Hematopoietic multipotent progenitor cell treated with erythropoietin and hydrocortisone succinate and interleukin-3 and kit ligand, for 8 days (in vitro differentiated cells): Measurements from ENCODE around the gene GALP.
"Not testable (repeated sequence)": the region's sequence is repeated elsewhere in the genome, so short reads cannot be mapped to it uniquely, and the experiment has no call there.

ENCODE experiments used
- DNase-seq: peaks from one replicate; pipeline ENCODE4 v3.0.0-alpha.2; 2015

Gene GALP

GRCh38 chr19:56193981-56194640 is 18.3 kb downstream of the GALP start:
- DNase-seq: no peak

- not testable (repeated sequence) for DNase-seq
Observed at GRCh38 chr19:56197646-56198045, 21.8 kb downstream of the GALP start, which contains the start of gene ZSCAN5B. Gene ZSCAN5B, minus strand, starts transcription at chr19:56197783. Its CDS starts 4,731 bp downstream, at chr19:56193052.

DNA sequence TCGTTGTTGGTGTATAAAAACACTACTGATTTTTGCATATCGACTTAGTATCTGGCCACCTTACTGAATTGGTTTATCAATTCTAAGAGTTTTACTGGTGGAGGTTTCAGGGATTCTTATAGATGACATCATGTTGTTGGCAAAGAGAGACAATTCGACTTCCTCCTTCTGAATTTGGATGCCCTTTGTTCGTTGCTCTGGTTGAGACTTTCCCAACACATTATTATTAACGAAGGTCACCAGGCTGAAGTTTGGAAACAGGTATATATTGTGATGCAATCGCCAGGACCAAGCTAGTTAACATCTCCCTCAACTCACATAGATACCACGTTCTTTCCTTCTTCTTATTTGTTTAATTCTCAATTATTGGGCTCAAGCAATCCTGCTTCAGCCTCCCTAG is 23.9 kb downstream of the GALP start:
- DNase-seq: no peak

GRCh38 chr19:56201973-56202372 is 26.2 kb downstream of the GALP start, which contains the start of gene ZSCAN5C:
Gene ZSCAN5C, plus strand, starts transcription at chr19:56202273. Its CDS starts 3,641 bp downstream, at chr19:56205914.
- DNase-seq: no peak

GRCh38 chr19:56207581-56207980 is 31.8 kb downstream of the GALP start:
- not testable (repeated sequence) for DNase-seq

DNA sequence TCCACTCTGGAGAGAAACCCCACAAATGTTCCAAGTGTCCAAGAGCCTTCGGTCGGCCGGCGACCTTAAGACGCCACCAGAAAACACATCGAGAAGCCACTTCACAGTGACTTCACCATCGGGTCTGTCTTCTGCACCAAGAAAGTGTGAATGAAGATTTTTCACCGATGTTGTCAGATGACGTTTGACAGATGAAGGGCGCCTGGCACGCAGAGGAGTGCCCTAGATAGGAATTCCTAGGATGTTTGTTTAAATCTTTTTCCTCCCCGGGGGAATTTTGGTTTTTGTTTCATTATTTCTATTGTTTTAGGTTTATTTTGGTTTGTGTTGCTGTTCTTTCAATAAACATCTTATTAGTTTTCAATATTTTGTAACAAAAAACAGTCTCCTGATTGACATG is 33.3 kb downstream of the GALP start:
- DNase-seq: no peak

DNA sequence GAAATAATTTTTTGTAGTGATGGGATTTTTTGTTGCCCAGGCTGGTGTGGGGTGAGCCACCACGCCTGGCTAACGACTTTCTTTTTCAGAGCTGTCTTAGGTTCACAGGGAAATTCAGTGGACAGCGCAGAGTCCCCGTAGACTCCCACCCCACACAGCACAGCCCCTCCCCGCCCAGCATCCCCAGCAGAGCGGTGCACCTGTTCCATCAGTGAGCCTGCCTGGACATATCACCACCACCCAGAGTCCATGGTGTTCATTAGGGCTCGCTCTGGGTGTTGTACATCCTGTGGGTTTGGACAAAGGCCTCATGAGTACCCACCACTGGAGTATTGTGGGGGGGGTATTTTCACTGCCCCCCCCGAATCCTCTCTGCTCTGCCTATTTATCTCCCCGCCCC is 34.2 kb downstream of the GALP start:
- not testable (repeated sequence) for DNase-seq

DNA sequence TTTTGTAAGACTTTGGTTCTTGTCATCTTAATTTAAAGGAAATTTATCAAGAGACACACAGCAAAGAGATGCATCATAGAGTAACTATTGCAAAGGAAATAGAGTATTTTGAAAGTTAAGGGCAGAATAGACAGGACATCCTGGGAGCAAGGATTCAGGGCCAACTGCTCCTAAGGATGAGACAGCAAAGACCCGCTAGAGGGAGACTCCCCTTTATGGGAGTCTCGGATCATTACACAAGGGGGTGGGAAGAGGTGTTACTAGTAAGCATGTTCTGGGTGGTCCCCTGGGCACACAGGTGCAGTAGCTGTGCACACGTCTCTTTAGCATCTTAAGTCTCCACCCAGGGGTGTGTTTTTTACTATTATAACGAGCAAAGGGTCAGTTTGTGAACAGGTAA is 35.9 kb downstream of the GALP start:
- no peak for DNase-seq

GRCh38 chr19:56217039-56217949 is 41.5 kb downstream of the GALP start:
- no peak for DNase-seq

GRCh38 chr19:56218961-56219360 is 43.2 kb downstream of the GALP start:
- DNase-seq: no peak

DNA sequence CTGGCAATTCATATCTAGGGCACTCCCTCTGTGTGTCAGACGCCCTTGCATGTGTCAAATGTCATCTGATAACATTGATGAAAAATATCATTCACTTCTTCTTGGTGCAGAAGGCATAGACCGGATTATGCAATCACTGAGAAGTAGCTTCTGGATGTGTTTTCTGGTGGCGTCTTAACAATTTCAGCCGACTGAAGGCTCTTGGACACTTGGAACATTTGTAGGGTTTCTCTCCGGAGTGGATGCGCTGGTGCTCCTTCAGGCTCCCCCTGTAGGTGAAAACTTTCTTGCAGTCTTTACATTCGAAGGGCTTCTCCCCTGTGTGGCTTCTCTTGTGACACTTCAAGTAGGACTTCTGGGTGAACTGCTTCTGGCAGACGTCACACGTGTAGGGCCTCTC is 45.6 kb downstream of the GALP start:
- peak; percentile 11 for DNase-seq

GRCh38 chr19:56221851-56222250 is 46.0 kb downstream of the GALP start:
- DNase-seq: no peak

DNA sequence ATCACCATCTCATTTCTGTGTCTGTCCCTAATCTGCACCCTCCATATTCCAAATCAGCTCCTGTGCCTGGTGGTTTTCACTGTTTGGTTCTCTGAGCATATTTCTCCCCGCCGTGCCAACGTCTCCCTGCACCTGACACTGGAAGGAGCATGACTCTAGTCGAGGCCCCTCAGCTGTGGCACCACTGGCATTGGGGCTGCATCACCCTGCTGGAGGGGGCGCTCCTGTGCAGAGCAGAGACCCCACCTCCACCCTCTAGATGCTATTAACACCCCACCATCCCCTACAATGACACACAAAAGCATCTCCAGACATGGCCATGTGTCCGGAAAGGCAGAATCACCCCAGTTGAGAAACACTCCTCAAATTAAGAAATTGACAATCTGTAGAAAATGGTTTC is 47.1 kb downstream of the GALP start:
- DNase-seq: no peak

GRCh38 chr19:56223481-56223880 is 47.7 kb downstream of the GALP start:
- DNase-seq: no peak
